HepG2 (cell line): ENCODE measurements around the gene CDKN1A. TPM values are rescaled to one million over a fixed set of nuclear protein-coding genes. Genes with fewer than 3 reads are reported as not detected.
A peak's percentile ranks its signal among the peaks of the same experiment; 100 is the strongest.

Source experiments
- ELF3 ChIP-seq: IDR thresholded peaks from 2 replicates; pipeline ENCODE4 v1.6.1; 2016; ENCODE audit warnings: missing genetic modification reagents, missing compliant biosample characterization
- EP300 ChIP-seq, 3 experiments: sonication (generic) in 1 of 3; formaldehyde crosslinking in 1 of 3; IDR thresholded peaks; 2 replicates each; pipeline versions ENCODE4 v1.5.1 to v1.6.1; 2011 to 2020; ENCODE audit warnings: low read depth in 2 of 3, low read length in 2 of 3, borderline replicate concordance in 1 of 3, improper control_type of control experiment in 1 of 3, mild to moderate bottlenecking in 1 of 3, missing genetic modification reagents in 1 of 3, moderate library complexity in 1 of 3
- ESRRA ChIP-seq: sonication (generic); formaldehyde crosslinking; IDR thresholded peaks from 2 replicates; pipeline ENCODE4 v1.5.1; 2020; ENCODE audit warnings: mild to moderate bottlenecking, low read depth, missing genetic modification reagents
- HDAC1 ChIP-seq: sonication (generic); formaldehyde crosslinking; IDR thresholded peaks from 2 replicates; pipeline ENCODE4 v1.5.1; 2020; ENCODE audit warnings: mild to moderate bottlenecking, missing genetic modification reagents
- HIC2 ChIP-seq: sonication (generic); formaldehyde crosslinking; IDR thresholded peaks from 2 replicates; pipeline ENCODE4 v1.9.0; 2022; ENCODE audit warnings: low read depth, missing genetic modification reagents
- HNF4G ChIP-seq, 2 experiments: sonication (generic) in 1 of 2; formaldehyde crosslinking in 1 of 2; IDR thresholded peaks; 2 replicates each; pipeline versions ENCODE4 v1.4.0 to v1.6.1; 2011 to 2020; ENCODE audit warnings: borderline replicate concordance in 2 of 2, low read depth in 2 of 2, mild to moderate bottlenecking in 2 of 2, low read length in 1 of 2, missing genetic modification reagents in 1 of 2, moderate library complexity in 1 of 2
- MAFK ChIP-seq, 2 experiments: IDR thresholded peaks in 1 of 2; conservative IDR thresholded peaks in 1 of 2; 2 replicates each; pipeline ENCODE4 v1.6.1; 2011; ENCODE audit warnings: improper control_type of control experiment in 2 of 2, low read length in 2 of 2
- NCOR1 ChIP-seq: fragments of 200-600 bp; sonication (generic); IDR thresholded peaks from 2 replicates; pipeline ENCODE4 v1.7.0; 2017; ENCODE audit warnings: antibody characterized with exemption, low read length, borderline replicate concordance
- NR2F1 ChIP-seq, 2 experiments: fragments of 450-650 bp in 1 of 2; formaldehyde crosslinking in 1 of 2; IDR thresholded peaks; 2 replicates each; pipeline versions ENCODE4 v1.5.0 to v1.6.1; 2016 to 2020; ENCODE audit warnings: mild to moderate bottlenecking in 1 of 2, missing compliant biosample characterization in 1 of 2, missing genetic modification reagents in 1 of 2, moderate library complexity in 1 of 2
- NR2F2 ChIP-seq: IDR thresholded peaks from 2 replicates; pipeline ENCODE4 v1.6.1; 2012; ENCODE audit warnings: low read depth, inconsistent platforms, borderline replicate concordance
- PAXIP1 ChIP-seq: sonication (generic); formaldehyde crosslinking; conservative IDR thresholded peaks from 2 replicates; pipeline ENCODE4 v1.4.0; 2020; ENCODE audit warnings: mild to moderate bottlenecking, missing genetic modification reagents, moderate library complexity
- PHF21A ChIP-seq: sonication (generic); formaldehyde crosslinking; IDR thresholded peaks from 2 replicates; pipeline ENCODE4 v1.5.0; 2020; ENCODE audit warnings: mild to moderate bottlenecking, missing genetic modification reagents
- PPARG ChIP-seq: conservative IDR thresholded peaks from 2 replicates; pipeline ENCODE4 v1.6.1; 2016; ENCODE audit warnings: missing biosample characterization, missing genetic modification reagents
- RARA ChIP-seq: IDR thresholded peaks from 2 replicates; pipeline ENCODE4 v1.6.1; 2016; ENCODE audit warnings: missing genetic modification reagents, missing compliant biosample characterization
- RXRB ChIP-seq: IDR thresholded peaks from 2 replicates; pipeline ENCODE4 v1.6.1; 2016; ENCODE audit warnings: borderline replicate concordance, missing genetic modification reagents, missing compliant biosample characterization
- ZNF780A ChIP-seq: sonication (generic); formaldehyde crosslinking; IDR thresholded peaks from 2 replicates; pipeline ENCODE4 v1.8.0; 2022; ENCODE audit warnings: mild to moderate bottlenecking, missing genetic modification reagents, moderate library complexity
- polyA plus RNA-seq, 8 experiments: library from polyadenylated mRNA; depleted of rRNA in 3 of 8; stranded (reverse) in 7 of 8; unstranded in 1 of 8; fragments of >200 nt; fragmentation: Illumina TruSeq in 4 of 8; extraction: Trizol in 4 of 8; gene quantifications; 2 replicates each; pipeline versions ENCODE4 v1.2.1 to v1.2.3, GENCODE V29; 2011 to 2016; ENCODE audit warnings: low read depth in 4 of 8, missing spikeins in 1 of 8, mixed read lengths in 1 of 8; ENCODE audit not compliant: insufficient read depth in 1 of 8
- total RNA-seq, 5 experiments: library from RNA; depleted of rRNA; stranded (reverse); fragments of >200 nt; fragmentation: Illumina TruSeq; extraction: Trizol; gene quantifications; 2 replicates each; pipeline ENCODE4 v1.2.3, GENCODE V29; 2016; ENCODE audit warnings: low read depth in 1 of 5
- TF ChIP-seq, protein P1 (sequence below): sonication (generic); formaldehyde crosslinking; IDR thresholded peaks from 2 replicates; pipeline ENCODE4 v1.8.1; 2023; ENCODE audit warnings: missing genetic modification reagents, mild to moderate bottlenecking, borderline replicate concordance
- TF ChIP-seq, protein P2 (sequence below): sonication (generic); formaldehyde crosslinking; IDR thresholded peaks from 2 replicates; pipeline ENCODE4 v1.8.0; 2022; ENCODE audit warnings: missing genetic modification reagents, mild to moderate bottlenecking, borderline replicate concordance

Gene CDKN1A
- total and polyA plus RNA-seq, 2 of the 13 experiments (the other 11 are each of a cell fraction or from before 2014, with no cell fraction given), result 60.7 to 92.1 TPM

DNA sequence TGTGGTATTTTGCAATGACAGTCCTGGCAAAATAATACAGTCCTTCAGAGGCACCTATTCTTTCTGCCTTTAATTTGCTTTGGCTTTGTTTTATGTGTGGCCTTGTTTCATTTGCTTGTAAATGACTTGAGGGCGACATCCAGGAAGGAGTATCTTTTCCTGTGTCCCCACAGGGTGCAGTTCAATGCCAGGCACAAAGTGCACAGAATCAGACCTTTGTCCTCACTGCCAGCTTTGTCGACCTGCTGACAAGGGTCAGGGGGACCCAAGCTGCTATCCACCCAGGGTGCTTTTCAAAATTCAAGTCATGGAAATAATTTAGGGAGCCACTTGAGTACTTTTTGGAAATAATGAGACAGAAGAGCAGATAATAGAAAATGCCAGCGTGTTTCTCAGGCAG is 37.0 kb upstream of the CDKN1A start (continued):
- peak; percentile 85; the same call in 1 of the 2 replicates for TF ChIP-seq ESRRA (CRISPR knock-in tag)
- TF ChIP-seq HDAC1 (CRISPR knock-in tag), result peak; percentile 27; the same call in 1 of the 2 replicates
- no peak for TF ChIP-seq ZNF780A (CRISPR knock-in tag)
- TF ChIP-seq NR2F1 (CRISPR knock-in tag; IDR thresholded peaks at IDR 0.05), result peak; percentile 44 to 54; a peak in 3 of 4 replicates
- TF ChIP-seq HIC2, result peak; percentile 72; the same call in 1 of the 2 replicates
- peak; percentile 47; the same call in 1 of the 2 replicates for TF ChIP-seq NR2F2
- TF ChIP-seq MAFK (conservative IDR thresholded peaks at IDR 0.05 in 1 of 2, IDR thresholded peaks at IDR 0.05 in 1 of 2; ENCODE audit: low read length in 2 of 2), result no peak
- peak; percentile 65; the same call in 1 of the 2 replicates for TF ChIP-seq ELF3 (CRISPR knock-in tag)
- TF ChIP-seq PAXIP1 (CRISPR knock-in tag), result peak; percentile 77
- peak; percentile 49 for TF ChIP-seq PPARG (CRISPR knock-in tag)
- peak; percentile 77 for TF ChIP-seq HNF4G (IDR thresholded peaks at IDR 0.05; ENCODE audit: borderline replicate concordance, low read depth, low read length)
- TF ChIP-seq HNF4G (CRISPR knock-in tag; IDR thresholded peaks at IDR 0.05; ENCODE audit: borderline replicate concordance, low read depth), result peak; percentile 77; the same call in 1 of the 2 replicates
- 0 out of 2 replicates have a peak, but pooled peaks have one; percentile 2 for TF ChIP-seq PHF21A (CRISPR knock-in tag)
- peak in 1 of 2 experiments; percentile 30; a peak in 1 of 4 replicates for TF ChIP-seq EP300 (IDR thresholded peaks at IDR 0.05; ENCODE audit: low read depth in 2 of 2, low read length in 2 of 2)
- no peak for TF ChIP-seq EP300 (CRISPR knock-in tag; IDR thresholded peaks at IDR 0.05; ENCODE audit: borderline replicate concordance)
- TF ChIP-seq RARA (CRISPR knock-in tag), result peak; percentile 68
- peak; percentile 71; the same call in 1 of the 2 replicates for TF ChIP-seq RXRB
- TF ChIP-seq, protein P1, sequence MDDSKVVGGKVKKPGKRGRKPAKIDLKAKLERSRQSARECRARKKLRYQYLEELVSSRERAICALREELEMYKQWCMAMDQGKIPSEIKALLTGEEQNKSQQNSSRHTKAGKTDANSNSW (CRISPR knock-in tag), result no peak
- TF ChIP-seq NCOR1, result peak; percentile 62
- TF ChIP-seq, protein P2, sequence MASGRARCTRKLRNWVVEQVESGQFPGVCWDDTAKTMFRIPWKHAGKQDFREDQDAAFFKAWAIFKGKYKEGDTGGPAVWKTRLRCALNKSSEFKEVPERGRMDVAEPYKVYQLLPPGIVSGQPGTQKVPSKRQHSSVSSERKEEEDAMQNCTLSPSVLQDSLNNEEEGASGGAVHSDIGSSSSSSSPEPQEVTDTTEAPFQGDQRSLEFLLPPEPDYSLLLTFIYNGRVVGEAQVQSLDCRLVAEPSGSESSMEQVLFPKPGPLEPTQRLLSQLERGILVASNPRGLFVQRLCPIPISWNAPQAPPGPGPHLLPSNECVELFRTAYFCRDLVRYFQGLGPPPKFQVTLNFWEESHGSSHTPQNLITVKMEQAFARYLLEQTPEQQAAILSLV (CRISPR knock-in tag), result no peak
- TF ChIP-seq, all 625 proteins: peak for 27
